ENCODE measurements around the gene MICA.
A peak's percentile ranks its signal among the peaks of the same experiment; 100 is the strongest.

MICA gene

DNA sequence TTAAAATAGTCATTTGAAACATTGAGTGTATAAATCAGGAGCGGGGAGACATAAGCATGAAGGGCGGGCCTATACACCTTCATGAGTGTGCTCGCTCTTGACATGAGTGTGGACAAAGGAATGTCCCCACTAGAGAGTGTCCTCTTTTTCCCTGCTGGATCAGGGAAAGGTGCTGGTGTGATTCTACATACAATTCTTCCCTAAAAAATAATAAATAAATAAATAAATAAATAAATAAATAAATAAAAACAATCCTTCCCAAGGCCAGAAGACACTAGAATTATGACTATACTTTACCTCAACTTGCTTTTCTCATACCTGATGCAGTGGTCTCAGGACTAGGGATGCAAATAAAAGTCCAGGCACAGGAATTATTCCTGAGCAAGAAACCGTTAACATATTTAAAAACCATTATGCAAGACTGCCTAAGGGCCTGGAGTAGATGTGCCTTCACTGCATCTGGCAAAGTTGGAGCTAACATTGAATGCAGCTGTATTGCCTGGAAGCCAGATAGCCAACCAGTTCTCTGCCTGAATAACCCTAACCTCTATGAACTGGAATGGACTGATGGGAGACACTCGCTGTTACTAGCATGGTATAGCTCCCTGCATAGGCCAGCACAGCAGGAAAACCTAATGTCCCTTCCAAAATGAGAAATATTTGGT is 57.1 kb downstream of the MICA start:
- DNase-seq (ENCODE audit: low read depth): no peak
- TF ChIP-seq, protein P1, sequence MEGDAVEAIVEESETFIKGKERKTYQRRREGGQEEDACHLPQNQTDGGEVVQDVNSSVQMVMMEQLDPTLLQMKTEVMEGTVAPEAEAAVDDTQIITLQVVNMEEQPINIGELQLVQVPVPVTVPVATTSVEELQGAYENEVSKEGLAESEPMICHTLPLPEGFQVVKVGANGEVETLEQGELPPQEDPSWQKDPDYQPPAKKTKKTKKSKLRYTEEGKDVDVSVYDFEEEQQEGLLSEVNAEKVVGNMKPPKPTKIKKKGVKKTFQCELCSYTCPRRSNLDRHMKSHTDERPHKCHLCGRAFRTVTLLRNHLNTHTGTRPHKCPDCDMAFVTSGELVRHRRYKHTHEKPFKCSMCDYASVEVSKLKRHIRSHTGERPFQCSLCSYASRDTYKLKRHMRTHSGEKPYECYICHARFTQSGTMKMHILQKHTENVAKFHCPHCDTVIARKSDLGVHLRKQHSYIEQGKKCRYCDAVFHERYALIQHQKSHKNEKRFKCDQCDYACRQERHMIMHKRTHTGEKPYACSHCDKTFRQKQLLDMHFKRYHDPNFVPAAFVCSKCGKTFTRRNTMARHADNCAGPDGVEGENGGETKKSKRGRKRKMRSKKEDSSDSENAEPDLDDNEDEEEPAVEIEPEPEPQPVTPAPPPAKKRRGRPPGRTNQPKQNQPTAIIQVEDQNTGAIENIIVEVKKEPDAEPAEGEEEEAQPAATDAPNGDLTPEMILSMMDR (IDR thresholded peaks at IDR 0.05; ENCODE audit: control insufficient read depth, insufficient read depth, low read depth, low read length, missing control alignments): no peak
- no peak overlapping the region for H3K4me3 ChIP-seq (ENCODE audit: control insufficient read depth, low read depth, low read length)

DNA sequence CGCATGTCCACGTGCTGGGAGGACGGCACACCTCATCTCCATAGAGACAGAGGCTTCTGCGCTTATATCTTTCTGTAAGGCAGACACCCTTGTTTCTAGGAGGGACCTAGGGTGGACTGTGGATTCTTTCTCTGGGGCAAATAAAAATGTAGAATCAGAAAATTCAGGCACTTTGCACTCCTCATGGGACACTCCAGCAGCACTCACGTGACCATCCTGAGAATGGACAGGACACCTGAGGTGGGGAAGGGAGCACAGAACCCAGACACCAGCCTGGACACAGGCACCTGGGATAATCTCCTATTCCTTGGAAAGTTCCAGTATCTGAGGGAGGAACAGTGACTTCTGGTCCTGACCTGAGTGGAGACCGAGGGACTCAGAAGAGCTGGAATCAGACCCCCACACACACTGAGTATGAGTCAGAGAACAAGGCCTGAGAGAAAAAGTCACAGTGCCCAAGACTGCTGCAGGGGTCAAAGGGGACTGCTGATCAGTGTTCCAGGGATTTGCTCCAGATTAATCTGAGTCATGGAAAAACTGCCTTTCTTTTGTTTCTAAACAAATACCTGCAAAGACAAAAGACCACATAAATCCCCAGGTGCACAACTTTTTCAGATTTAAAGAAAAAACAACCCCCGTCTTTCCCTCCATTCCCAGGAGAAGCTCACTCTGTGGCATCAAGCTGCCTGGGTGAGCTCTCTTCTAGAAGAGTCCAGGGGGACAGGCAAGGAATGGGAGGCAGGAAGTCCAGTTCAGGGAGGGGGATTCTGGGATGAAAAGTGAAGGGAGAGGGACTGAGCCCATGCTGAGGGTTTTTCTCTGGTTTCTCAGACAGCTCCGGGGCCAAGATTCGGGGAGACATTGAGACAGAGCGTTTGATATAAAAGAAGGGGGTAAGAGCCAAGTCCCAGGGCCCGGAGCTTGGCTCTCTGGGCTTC is 58.9 kb downstream of the MICA start:
- TF ChIP-seq, protein P1 (IDR thresholded peaks at IDR 0.05; ENCODE audit: control insufficient read depth, insufficient read depth, low read depth, low read length, missing control alignments): no peak
- no peak overlapping the region; the same call in 1 of the 2 replicates for H3K4me3 ChIP-seq (ENCODE audit: control insufficient read depth, low read depth, low read length)
- DNase-seq (ENCODE audit: low read depth): no peak

DNA sequence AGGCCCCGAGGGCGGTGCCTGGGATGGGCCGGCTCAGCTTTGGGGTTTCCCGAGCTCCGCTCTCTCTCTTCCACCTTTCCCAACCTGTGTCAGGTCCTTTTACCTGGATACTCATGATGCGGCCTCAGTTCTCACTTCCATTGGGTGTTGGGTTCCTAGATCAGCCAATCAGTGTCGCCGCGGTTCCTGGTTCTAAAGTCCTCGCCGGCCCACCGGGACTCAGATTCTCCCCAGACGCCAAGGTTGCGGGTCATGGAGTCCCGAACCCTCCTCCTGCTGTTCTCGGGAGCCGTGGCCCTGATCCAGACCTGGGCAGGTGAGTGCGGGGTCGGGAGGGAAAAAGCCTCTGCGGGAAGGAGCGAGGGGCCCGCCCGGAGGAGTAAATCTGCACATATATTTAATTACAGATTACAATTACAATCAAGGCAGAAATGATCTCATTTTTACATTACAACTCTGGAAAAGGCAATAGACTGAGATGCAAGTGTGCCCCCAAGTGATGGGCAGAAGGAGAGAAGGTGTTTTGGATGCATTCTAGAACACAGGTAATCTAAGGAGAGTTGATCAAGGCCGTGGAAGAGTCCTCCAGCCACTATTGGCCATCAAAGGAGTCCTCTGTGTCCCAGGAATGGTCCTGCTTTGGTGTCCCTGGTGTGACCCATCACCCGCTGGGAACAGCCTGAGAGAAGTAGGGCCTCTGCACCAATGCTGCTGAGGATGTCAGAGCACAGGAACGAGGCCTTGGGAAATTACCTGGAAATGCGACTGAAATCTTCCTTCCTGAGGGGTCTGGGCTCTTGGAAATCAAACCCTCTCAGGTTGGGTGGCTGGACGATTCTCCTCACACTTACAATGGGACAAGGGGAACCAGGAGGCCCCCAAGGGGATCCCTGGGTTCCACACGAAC is 59.8 kb downstream of the MICA start:
- peak overlapping the region; percentile 24 for H3K4me3 ChIP-seq (ENCODE audit: control insufficient read depth, low read depth, low read length)
- no peak for DNase-seq (ENCODE audit: low read depth)
- TF ChIP-seq, protein P1 (IDR thresholded peaks at IDR 0.05; ENCODE audit: control insufficient read depth, insufficient read depth, low read depth, low read length, missing control alignments): no peak

DNA sequence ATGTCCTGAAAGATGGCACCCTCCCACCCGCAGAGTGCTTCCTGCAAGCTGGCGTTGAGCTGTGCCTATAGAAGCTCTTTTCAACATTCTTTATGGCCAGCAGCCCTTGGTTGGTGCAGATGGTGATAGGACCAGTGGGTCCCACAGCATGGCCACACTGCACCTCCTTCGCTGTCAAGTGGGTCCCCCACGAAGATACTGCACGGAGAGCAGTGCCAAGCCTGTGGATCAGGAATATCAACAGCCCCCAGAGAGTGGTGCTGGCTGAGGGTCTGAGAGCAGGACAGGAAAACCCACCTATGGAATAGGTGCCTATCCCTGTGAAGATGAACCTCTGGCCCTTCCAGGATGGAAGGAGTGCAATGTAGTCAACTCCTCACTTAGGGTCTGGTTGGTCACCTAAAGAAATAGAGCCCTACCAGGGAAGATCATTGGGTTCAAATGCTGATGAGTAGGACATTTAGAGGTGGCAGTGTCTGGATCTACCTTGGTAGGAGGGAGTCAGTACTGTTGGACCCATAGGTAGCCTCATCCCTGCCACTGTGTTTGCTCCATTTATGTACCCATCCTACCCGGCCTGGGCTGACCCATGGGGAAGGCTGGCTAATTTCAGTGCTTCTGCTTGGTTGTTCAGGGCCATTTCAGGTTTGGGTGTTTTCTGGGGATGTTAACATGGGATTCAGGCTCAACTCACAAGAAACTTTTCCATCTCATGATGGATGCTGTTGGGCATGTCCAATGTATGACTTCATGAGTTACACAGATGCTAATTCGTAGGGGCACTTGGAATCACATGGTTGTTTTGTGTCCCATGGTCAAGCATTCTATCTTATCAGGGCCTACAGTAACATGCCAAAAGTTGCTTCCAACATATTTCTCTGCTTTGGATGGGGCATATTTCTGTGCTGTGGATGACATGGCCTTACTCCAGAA is 61.1 kb downstream of the MICA start:
- DNase-seq (ENCODE audit: low read depth): no peak
- TF ChIP-seq, protein P1 (IDR thresholded peaks at IDR 0.05; ENCODE audit: control insufficient read depth, insufficient read depth, low read depth, low read length, missing control alignments): no peak
- H3K4me3 ChIP-seq (ENCODE audit: control insufficient read depth, low read depth, low read length): no peak overlapping the region

Data from AG09309 (cell line).